Measurements from ENCODE around the gene CAPRIN1. TPM values are rescaled to one million over a fixed set of nuclear protein-coding genes. Genes with fewer than 3 reads are reported as not detected.

The CAPRIN1 gene
- total and polyA plus RNA-seq, 2 experiments from 2014 or later = 119 to 365 TPM

DNA sequence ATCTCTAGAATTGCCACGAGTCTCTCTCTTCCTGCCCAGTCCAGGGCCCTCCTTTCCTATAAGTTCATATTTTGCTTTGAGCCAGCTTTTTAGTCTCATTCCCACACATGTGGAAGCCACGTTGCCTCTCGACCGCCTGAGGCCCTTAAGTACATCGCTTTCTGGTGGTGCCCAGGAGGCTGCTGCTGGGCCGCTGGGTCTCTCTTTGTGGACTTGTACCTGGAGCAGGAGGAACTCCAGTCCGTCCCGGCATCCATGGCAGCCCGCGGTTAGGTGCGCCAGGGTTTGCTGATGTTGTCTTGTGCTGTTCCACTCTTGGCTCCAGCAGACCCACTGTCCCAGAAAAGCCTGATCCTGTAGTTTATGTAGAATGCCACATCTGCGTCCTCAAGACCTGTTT, 94.9 kb downstream of the CAPRIN1 start:
- Mint-ChIP-seq H3K4me1 (peaks cover 3% of the 10 kb centered on the region; the same call in 1 of the 3 replicates), H3K27me3 (ENCODE audit: insufficient read depth, low read depth, poor library complexity) (peaks cover 11% of the 10 kb centered on the region), H3K9me3 (no peaks in the 10 kb centered on the region), H3K27ac (no peak overlapping the region), H3K36me3 (ENCODE audit: low read depth) (peaks cover 80% of the 10 kb centered on the region), H3K4me3 (no peak overlapping the region)
- peaks cover 5% of the 10 kb centered on the region; the same call in 1 of the 2 replicates for H4K20me1 ChIP-seq (replicated peaks; ENCODE audit: insufficient read depth)
- no peak overlapping the region for H2AFZ ChIP-seq
- H3K79me2 ChIP-seq (replicated peaks; ENCODE audit: insufficient read depth) = no peaks in the 10 kb centered on the region
- H3K4me1 ChIP-seq (ENCODE audit: insufficient read depth) = no peaks in the 10 kb centered on the region
- H3K27me3 ChIP-seq (ENCODE audit: insufficient read depth) = no peaks in the 10 kb centered on the region
- H3F3A ChIP-seq (replicated peaks; ENCODE audit: low read depth) = 0 out of 2 replicates have a peak, but pooled peaks cover 5% of the 10 kb centered on the region
- ATAC-seq = no peak
- no peak overlapping the region for H3K4me2 ChIP-seq
- no peak for DNase-seq (ENCODE audit: low spot score)
- peaks cover 39% of the 10 kb centered on the region for H3K36me3 ChIP-seq (ENCODE audit: insufficient read depth)
- H3K4me3 ChIP-seq = no peak overlapping the region
- H3K9me2 ChIP-seq (ENCODE audit: insufficient read depth) = no peaks in the 10 kb centered on the region
- no peak overlapping the region for H3K27ac ChIP-seq (ENCODE audit: low read depth)
- TF ChIP-seq NANOG (IDR thresholded peaks at IDR 0.05; ENCODE audit: borderline replicate concordance) (no peak), JUNB (IDR thresholded peaks at IDR 0.05; ENCODE audit: unreplicated experiment) (no peak), STAT1 (IDR thresholded peaks at IDR 0.05; ENCODE audit: unreplicated experiment) (no peak), EZH2phosphoT487 (IDR thresholded peaks at IDR 0.05; ENCODE audit: unreplicated experiment) (no peak), POLR2AphosphoS5 (IDR thresholded peaks at IDR 0.05; ENCODE audit: low read depth) (no peak), ZNF114 (CRISPR knock-in tag; IDR thresholded peaks at IDR 0.05) (no peak), CREB1 (CRISPR knock-in tag; IDR thresholded peaks at IDR 0.05; ENCODE audit: low read depth) (no peak), EZH2 (IDR thresholded peaks at IDR 0.05; ENCODE audit: low read depth, unreplicated experiment) (no peak), ZNF331 (CRISPR knock-in tag; IDR thresholded peaks at IDR 0.05; ENCODE audit: low read depth) (no peak)
- TF ChIP-seq, protein P1, sequence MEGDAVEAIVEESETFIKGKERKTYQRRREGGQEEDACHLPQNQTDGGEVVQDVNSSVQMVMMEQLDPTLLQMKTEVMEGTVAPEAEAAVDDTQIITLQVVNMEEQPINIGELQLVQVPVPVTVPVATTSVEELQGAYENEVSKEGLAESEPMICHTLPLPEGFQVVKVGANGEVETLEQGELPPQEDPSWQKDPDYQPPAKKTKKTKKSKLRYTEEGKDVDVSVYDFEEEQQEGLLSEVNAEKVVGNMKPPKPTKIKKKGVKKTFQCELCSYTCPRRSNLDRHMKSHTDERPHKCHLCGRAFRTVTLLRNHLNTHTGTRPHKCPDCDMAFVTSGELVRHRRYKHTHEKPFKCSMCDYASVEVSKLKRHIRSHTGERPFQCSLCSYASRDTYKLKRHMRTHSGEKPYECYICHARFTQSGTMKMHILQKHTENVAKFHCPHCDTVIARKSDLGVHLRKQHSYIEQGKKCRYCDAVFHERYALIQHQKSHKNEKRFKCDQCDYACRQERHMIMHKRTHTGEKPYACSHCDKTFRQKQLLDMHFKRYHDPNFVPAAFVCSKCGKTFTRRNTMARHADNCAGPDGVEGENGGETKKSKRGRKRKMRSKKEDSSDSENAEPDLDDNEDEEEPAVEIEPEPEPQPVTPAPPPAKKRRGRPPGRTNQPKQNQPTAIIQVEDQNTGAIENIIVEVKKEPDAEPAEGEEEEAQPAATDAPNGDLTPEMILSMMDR (conservative IDR thresholded peaks at IDR 0.05; ENCODE audit: low read depth in 2 of 2) = no peak
- TF ChIP-seq, protein P2, sequence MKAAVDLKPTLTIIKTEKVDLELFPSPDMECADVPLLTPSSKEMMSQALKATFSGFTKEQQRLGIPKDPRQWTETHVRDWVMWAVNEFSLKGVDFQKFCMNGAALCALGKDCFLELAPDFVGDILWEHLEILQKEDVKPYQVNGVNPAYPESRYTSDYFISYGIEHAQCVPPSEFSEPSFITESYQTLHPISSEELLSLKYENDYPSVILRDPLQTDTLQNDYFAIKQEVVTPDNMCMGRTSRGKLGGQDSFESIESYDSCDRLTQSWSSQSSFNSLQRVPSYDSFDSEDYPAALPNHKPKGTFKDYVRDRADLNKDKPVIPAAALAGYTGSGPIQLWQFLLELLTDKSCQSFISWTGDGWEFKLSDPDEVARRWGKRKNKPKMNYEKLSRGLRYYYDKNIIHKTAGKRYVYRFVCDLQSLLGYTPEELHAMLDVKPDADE (IDR thresholded peaks at IDR 0.05) = no peak
- TF ChIP-seq, protein P3, sequence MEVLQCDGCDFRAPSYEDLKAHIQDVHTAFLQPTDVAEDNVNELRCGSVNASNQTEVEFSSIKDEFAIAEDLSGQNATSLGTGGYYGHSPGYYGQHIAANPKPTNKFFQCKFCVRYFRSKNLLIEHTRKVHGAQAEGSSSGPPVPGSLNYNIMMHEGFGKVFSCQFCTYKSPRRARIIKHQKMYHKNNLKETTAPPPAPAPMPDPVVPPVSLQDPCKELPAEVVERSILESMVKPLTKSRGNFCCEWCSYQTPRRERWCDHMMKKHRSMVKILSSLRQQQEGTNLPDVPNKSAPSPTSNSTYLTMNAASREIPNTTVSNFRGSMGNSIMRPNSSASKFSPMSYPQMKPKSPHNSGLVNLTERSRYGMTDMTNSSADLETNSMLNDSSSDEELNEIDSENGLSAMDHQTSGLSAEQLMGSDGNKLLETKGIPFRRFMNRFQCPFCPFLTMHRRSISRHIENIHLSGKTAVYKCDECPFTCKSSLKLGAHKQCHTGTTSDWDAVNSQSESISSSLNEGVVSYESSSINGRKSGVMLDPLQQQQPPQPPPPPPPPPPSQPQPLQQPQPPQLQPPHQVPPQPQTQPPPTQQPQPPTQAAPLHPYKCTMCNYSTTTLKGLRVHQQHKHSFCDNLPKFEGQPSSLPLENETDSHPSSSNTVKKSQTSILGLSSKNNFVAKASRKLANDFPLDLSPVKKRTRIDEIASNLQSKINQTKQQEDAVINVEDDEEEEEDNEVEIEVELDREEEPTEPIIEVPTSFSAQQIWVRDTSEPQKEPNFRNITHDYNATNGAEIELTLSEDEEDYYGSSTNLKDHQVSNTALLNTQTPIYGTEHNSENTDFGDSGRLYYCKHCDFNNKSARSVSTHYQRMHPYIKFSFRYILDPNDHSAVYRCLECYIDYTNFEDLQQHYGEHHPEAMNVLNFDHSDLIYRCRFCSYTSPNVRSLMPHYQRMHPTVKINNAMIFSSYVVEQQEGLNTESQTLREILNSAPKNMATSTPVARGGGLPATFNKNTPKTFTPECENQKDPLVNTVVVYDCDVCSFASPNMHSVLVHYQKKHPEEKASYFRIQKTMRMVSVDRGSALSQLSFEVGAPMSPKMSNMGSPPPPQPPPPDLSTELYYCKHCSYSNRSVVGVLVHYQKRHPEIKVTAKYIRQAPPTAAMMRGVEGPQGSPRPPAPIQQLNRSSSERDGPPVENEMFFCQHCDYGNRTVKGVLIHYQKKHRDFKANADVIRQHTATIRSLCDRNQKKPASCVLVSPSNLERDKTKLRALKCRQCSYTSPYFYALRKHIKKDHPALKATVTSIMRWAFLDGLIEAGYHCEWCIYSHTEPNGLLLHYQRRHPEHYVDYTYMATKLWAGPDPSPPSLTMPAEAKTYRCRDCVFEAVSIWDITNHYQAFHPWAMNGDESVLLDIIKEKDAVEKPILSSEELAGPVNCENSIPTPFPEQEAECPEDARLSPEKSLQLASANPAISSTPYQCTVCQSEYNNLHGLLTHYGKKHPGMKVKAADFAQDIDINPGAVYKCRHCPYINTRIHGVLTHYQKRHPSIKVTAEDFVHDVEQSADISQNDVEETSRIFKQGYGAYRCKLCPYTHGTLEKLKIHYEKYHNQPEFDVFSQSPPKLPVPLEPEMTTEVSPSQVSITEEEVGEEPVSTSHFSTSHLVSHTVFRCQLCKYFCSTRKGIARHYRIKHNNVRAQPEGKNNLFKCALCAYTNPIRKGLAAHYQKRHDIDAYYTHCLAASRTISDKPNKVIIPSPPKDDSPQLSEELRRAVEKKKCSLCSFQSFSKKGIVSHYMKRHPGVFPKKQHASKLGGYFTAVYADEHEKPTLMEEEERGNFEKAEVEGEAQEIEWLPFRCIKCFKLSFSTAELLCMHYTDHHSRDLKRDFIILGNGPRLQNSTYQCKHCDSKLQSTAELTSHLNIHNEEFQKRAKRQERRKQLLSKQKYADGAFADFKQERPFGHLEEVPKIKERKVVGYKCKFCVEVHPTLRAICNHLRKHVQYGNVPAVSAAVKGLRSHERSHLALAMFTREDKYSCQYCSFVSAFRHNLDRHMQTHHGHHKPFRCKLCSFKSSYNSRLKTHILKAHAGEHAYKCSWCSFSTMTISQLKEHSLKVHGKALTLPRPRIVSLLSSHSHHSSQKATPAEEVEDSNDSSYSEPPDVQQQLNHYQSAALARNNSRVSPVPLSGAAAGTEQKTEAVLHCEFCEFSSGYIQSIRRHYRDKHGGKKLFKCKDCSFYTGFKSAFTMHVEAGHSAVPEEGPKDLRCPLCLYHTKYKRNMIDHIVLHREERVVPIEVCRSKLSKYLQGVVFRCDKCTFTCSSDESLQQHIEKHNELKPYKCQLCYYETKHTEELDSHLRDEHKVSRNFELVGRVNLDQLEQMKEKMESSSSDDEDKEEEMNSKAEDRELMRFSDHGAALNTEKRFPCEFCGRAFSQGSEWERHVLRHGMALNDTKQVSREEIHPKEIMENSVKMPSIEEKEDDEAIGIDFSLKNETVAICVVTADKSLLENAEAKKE (CRISPR knock-in tag; IDR thresholded peaks at IDR 0.05) = no peak
- TF ChIP-seq, protein P4, sequence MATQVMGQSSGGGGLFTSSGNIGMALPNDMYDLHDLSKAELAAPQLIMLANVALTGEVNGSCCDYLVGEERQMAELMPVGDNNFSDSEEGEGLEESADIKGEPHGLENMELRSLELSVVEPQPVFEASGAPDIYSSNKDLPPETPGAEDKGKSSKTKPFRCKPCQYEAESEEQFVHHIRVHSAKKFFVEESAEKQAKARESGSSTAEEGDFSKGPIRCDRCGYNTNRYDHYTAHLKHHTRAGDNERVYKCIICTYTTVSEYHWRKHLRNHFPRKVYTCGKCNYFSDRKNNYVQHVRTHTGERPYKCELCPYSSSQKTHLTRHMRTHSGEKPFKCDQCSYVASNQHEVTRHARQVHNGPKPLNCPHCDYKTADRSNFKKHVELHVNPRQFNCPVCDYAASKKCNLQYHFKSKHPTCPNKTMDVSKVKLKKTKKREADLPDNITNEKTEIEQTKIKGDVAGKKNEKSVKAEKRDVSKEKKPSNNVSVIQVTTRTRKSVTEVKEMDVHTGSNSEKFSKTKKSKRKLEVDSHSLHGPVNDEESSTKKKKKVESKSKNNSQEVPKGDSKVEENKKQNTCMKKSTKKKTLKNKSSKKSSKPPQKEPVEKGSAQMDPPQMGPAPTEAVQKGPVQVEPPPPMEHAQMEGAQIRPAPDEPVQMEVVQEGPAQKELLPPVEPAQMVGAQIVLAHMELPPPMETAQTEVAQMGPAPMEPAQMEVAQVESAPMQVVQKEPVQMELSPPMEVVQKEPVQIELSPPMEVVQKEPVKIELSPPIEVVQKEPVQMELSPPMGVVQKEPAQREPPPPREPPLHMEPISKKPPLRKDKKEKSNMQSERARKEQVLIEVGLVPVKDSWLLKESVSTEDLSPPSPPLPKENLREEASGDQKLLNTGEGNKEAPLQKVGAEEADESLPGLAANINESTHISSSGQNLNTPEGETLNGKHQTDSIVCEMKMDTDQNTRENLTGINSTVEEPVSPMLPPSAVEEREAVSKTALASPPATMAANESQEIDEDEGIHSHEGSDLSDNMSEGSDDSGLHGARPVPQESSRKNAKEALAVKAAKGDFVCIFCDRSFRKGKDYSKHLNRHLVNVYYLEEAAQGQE (IDR thresholded peaks at IDR 0.05; ENCODE audit: unreplicated experiment) = no peak

Measured in GM23338 (cell line).